Astrocyte (in vitro differentiated cells and primary cell): Measurements from ENCODE around the gene RAD51B. TPM values are rescaled to one million over a fixed set of nuclear protein-coding genes. Genes with fewer than 3 reads are reported as not detected.

Experiments used
- DNase-seq: peaks from one replicate; pipeline ENCODE4 v3.0.0-alpha.2; 2010; ENCODE audit warnings: low read depth
- FAIRE-seq: peaks from 2 replicates; lab custom pipeline; 2011; peaks lifted over from hg19 to GRCh38; lab: Jason Lieb, UNC
- H2AFZ ChIP-seq: 2 replicates; pipeline ENCODE4 v1.6.0; 2012; ENCODE audit warnings: low read depth, low read length, inconsistent platforms
- H3K27ac ChIP-seq: 2 replicates; pipeline ENCODE4 v1.5.1; 2011; ENCODE audit warnings: low read depth, low read length, inconsistent platforms
- H3K27me3 ChIP-seq: 2 replicates; pipeline ENCODE4 v1.6.0; 2011; ENCODE audit warnings: low read length, inconsistent platforms; ENCODE audit not compliant: insufficient read depth
- H3K36me3 ChIP-seq: 2 replicates; pipeline ENCODE4 v1.5.1; 2011; ENCODE audit warnings: low read length, inconsistent platforms; ENCODE audit not compliant: insufficient read depth
- H3K4me1 ChIP-seq: 2 replicates; pipeline ENCODE4 v1.5.1; 2011; ENCODE audit warnings: low read length, inconsistent platforms; ENCODE audit not compliant: insufficient read depth
- H3K4me2 ChIP-seq: 2 replicates; pipeline ENCODE4 v1.6.0; 2012; ENCODE audit warnings: low read length, inconsistent platforms
- H3K4me3 ChIP-seq: 2 replicates; pipeline ENCODE4 v1.5.1; 2011; ENCODE audit warnings: low read depth, mild to moderate bottlenecking, low read length, inconsistent platforms; ENCODE audit not compliant: insufficient read depth
- H3K79me2 ChIP-seq: 2 replicates; pipeline ENCODE4 v1.6.0; 2012; ENCODE audit warnings: mild to moderate bottlenecking, low read length, inconsistent platforms; ENCODE audit not compliant: insufficient read depth
- H3K9ac ChIP-seq: 2 replicates; pipeline ENCODE4 v1.6.0; 2012; ENCODE audit warnings: mild to moderate bottlenecking, low read length, inconsistent platforms
- H3K9me3 ChIP-seq: 2 replicates; pipeline ENCODE4 v1.5.1; 2012; ENCODE audit warnings: low read depth, mild to moderate bottlenecking, low read length, inconsistent platforms; ENCODE audit not compliant: insufficient read depth
- H4K20me1 ChIP-seq: 2 replicates; pipeline ENCODE4 v1.6.0; 2012; ENCODE audit warnings: low read length, inconsistent platforms; ENCODE audit not compliant: insufficient read depth
- H3K27ac Mint-ChIP-seq: one replicate; pipeline ENCODE4 v1.8.0; 2021; ENCODE audit warnings: mild to moderate bottlenecking, mixed read lengths; ENCODE audit not compliant: unreplicated experiment
- H3K27me3 Mint-ChIP-seq: one replicate; pipeline ENCODE4 v1.8.0; 2021; ENCODE audit warnings: low read depth, mixed read lengths; ENCODE audit not compliant: unreplicated experiment
- H3K36me3 Mint-ChIP-seq: one replicate; pipeline ENCODE4 v1.8.0; 2021; ENCODE audit warnings: low read depth, mixed read lengths; ENCODE audit not compliant: unreplicated experiment
- H3K4me1 Mint-ChIP-seq: one replicate; pipeline ENCODE4 v1.8.0; 2021; ENCODE audit warnings: low read depth, mixed read lengths; ENCODE audit not compliant: unreplicated experiment
- H3K4me3 Mint-ChIP-seq: one replicate; pipeline ENCODE4 v1.8.0; 2021; ENCODE audit warnings: mild to moderate bottlenecking, moderate library complexity, mixed read lengths; ENCODE audit not compliant: unreplicated experiment
- H3K9me3 Mint-ChIP-seq: one replicate; pipeline ENCODE4 v1.8.0; 2021; ENCODE audit warnings: mild to moderate bottlenecking, mixed read lengths; ENCODE audit not compliant: unreplicated experiment
- EZH2 ChIP-seq: IDR thresholded peaks from 2 replicates; pipeline ENCODE4 v1.6.1; 2012; ENCODE audit warnings: mild to moderate bottlenecking, low read length, inconsistent platforms; ENCODE audit not compliant: insufficient read depth
- total RNA-seq: library from RNA; stranded (reverse); gene quantifications from 2 replicates; pipeline ENCODE4 v1.2.1, GENCODE V29; 2021
- TF ChIP-seq, protein P1 (sequence below): IDR thresholded peaks from 2 replicates; pipeline ENCODE4 v1.5.1; 2011; ENCODE audit warnings: low read depth, mild to moderate bottlenecking, inconsistent platforms, low read length, moderate library complexity; ENCODE audit not compliant: insufficient read depth

The RAD51B gene
- total RNA-seq, 1 donor from 2014 or later = 10.8 TPM

DNA sequence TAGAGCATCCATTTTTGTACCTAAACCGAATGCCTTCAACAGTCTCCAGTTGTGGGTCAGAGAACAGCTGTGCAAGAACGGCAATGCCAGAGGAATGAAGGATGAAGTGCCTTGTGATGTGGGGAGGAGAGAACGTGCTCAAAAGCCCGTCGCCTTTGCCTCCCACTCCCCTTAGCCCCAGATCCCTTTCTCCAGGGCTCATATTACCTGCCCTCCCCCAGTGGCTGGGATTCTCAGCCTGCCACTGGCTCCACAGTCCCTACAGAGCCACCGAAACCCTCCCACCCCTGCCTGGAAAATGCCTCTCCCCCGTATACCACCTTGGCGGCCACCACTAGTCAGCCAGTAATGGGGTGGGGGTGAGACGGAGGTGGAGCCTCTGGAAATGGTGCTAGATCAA lies 814.8 kb downstream of the RAD51B start:
- Mint-ChIP-seq H3K27ac (no peak overlapping the region), H3K4me1 (peaks cover 10% of the 10 kb centered on the region), H3K9me3 (no peaks in the 10 kb centered on the region), H3K27me3 (peaks cover 4% of the 10 kb centered on the region), H3K4me3 (no peak overlapping the region), H3K36me3 (no peaks in the 10 kb centered on the region)
- H3K27me3 ChIP-seq = no peaks in the 10 kb centered on the region
- H3K4me1 ChIP-seq = peaks cover 12% of the 10 kb centered on the region
- no peak overlapping the region for H3K9ac ChIP-seq
- H3K4me3 ChIP-seq = no peak overlapping the region
- no peak for FAIRE-seq
- no peaks in the 10 kb centered on the region for H3K79me2 ChIP-seq
- no peak overlapping the region for H3K4me2 ChIP-seq
- H3K9me3 ChIP-seq = no peaks in the 10 kb centered on the region
- no peak overlapping the region for H2AFZ ChIP-seq
- no peak overlapping the region for H3K27ac ChIP-seq
- no peak for DNase-seq
- no peaks in the 10 kb centered on the region for H4K20me1 ChIP-seq
- H3K36me3 ChIP-seq = no peaks in the 10 kb centered on the region
- TF ChIP-seq, protein P1, sequence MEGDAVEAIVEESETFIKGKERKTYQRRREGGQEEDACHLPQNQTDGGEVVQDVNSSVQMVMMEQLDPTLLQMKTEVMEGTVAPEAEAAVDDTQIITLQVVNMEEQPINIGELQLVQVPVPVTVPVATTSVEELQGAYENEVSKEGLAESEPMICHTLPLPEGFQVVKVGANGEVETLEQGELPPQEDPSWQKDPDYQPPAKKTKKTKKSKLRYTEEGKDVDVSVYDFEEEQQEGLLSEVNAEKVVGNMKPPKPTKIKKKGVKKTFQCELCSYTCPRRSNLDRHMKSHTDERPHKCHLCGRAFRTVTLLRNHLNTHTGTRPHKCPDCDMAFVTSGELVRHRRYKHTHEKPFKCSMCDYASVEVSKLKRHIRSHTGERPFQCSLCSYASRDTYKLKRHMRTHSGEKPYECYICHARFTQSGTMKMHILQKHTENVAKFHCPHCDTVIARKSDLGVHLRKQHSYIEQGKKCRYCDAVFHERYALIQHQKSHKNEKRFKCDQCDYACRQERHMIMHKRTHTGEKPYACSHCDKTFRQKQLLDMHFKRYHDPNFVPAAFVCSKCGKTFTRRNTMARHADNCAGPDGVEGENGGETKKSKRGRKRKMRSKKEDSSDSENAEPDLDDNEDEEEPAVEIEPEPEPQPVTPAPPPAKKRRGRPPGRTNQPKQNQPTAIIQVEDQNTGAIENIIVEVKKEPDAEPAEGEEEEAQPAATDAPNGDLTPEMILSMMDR = no peak
- no peak for TF ChIP-seq EZH2

DNA sequence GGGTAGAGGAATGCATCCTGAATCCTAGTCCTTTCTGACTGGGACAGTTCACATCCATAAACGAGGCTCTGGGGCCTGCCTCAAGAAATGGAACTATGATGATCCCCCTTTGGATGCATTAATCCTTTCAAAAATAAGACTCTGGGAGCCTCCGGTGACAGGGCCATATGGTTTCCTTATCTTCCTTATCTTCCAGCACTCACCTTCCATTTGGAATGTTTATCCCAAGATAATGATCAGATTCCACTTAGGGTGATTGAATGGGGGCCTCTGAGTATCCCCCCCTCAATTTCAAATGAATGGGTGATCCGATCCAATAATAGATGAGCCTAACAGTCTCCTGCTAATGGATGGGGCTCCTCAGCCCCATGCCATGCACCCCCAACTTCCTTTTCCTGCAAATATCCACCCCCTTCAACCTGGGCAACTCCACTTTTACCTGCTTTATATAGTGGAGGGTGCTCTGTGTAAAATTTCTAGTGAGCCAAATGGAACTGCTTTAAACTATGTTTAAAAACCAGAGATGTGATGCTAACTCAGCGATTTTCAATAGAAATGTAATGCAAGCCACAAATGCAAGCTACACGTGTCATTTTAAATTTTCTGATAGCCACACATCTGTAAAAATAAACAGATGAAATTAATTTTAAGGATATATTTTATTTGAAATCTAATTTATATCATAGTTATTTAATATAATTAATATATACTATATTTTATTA lies 815.5 kb downstream of the RAD51B start:
- H2AFZ ChIP-seq = no peak overlapping the region
- DNase-seq (no peak), FAIRE-seq (no peak)
- no peak overlapping the region for H3K4me2 ChIP-seq
- no peak overlapping the region for H3K27ac ChIP-seq
- H3K36me3 ChIP-seq = no peaks in the 10 kb centered on the region
- Mint-ChIP-seq H3K36me3 (no peaks in the 10 kb centered on the region), H3K9me3 (no peaks in the 10 kb centered on the region), H3K27me3 (peaks cover 4% of the 10 kb centered on the region), H3K4me3 (no peak overlapping the region), H3K27ac (no peak overlapping the region), H3K4me1 (peaks cover 10% of the 10 kb centered on the region)
- peaks cover 12% of the 10 kb centered on the region for H3K4me1 ChIP-seq
- H4K20me1 ChIP-seq = no peaks in the 10 kb centered on the region
- TF ChIP-seq, protein P1 = no peak
- no peak for TF ChIP-seq EZH2
- H3K9ac ChIP-seq = no peak overlapping the region
- no peaks in the 10 kb centered on the region for H3K79me2 ChIP-seq
- no peak overlapping the region for H3K4me3 ChIP-seq
- no peaks in the 10 kb centered on the region for H3K9me3 ChIP-seq
- H3K27me3 ChIP-seq = no peaks in the 10 kb centered on the region

DNA sequence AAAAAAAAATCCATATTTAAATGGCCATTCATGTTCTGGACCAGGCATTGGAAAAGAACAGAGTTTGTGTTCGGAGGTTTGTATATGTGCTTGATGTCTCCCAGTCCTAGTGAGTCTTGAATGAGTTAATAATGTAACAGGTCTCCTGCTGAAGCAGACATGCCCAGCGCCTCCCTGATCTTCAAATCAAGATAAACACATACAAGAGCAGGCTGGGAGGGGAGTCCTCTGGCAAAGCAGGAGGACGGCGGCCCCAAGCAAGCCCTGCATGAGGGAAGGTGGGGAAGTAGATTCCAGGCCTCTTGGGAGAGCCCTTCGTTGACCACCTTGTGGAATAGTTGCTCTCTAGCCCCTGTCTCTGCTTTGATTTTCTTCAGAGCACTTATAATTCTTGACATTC lies 817.0 kb downstream of the RAD51B start:
- Mint-ChIP-seq H3K9me3 (peaks cover 4% of the 10 kb centered on the region), H3K4me1 (peaks cover 10% of the 10 kb centered on the region), H3K27me3 (peaks cover 4% of the 10 kb centered on the region), H3K4me3 (no peak overlapping the region), H3K27ac (peak overlapping the region; percentile 53), H3K36me3 (no peaks in the 10 kb centered on the region)
- TF ChIP-seq, protein P1 = no peak
- TF ChIP-seq EZH2 = no peak
- H2AFZ ChIP-seq = no peak overlapping the region
- no peak for DNase-seq
- H3K27me3 ChIP-seq = no peaks in the 10 kb centered on the region
- H3K9me3 ChIP-seq = no peaks in the 10 kb centered on the region
- no peaks in the 10 kb centered on the region for H4K20me1 ChIP-seq
- H3K4me2 ChIP-seq = no peak overlapping the region
- no peak overlapping the region for H3K27ac ChIP-seq
- no peaks in the 10 kb centered on the region for H3K36me3 ChIP-seq
- no peak overlapping the region for H3K9ac ChIP-seq
- peaks cover 12% of the 10 kb centered on the region for H3K4me1 ChIP-seq
- FAIRE-seq = no peak
- H3K4me3 ChIP-seq = no peak overlapping the region
- H3K79me2 ChIP-seq = no peaks in the 10 kb centered on the region
